H1 (cell line): ENCODE data around the gene HGFAC. TPM values are rescaled to one million over a fixed set of nuclear protein-coding genes. Genes with fewer than 3 reads are reported as not detected.

ENCODE experiments used
- CTCF ChIA-PET: fragments of 300-600 bp; sonication (Branson Sonifier 250); formaldehyde crosslinking; loops from one replicate; lab custom pipeline; 2021; ENCODE audit not compliant: partially characterized antibody; lab: Charles Lee
- POLR2A ChIA-PET: fragments of 300-600 bp; sonication (Branson Sonifier 250); formaldehyde crosslinking; loops from one replicate; lab custom pipeline; 2021; ENCODE audit warnings: inconsistent platforms; ENCODE audit not compliant: partially characterized antibody; lab: Charles Lee
- DNase-seq, 2 experiments: peaks; one replicate each; pipeline versions ENCODE4 v3.0.0 to v3.0.0-alpha.2; 2010 to 2022; ENCODE audit warnings: low spot score in 2 of 2, low read depth in 1 of 2, mixed read lengths in 1 of 2
- FAIRE-seq: peaks from 2 replicates; lab custom pipeline; 2011; peaks lifted over from hg19 to GRCh38; lab: Jason Lieb, UNC
- H2AFZ ChIP-seq: 2 replicates; pipeline ENCODE4 v1.8.1; 2012; ENCODE audit warnings: low read length, inconsistent platforms
- H2AK5ac ChIP-seq: 2 replicates; pipeline ENCODE4 v1.6.1; 2013; ENCODE audit warnings: low read depth, low read length
- H2BK120ac ChIP-seq: replicated peaks from 2 replicates; pipeline ENCODE3; 2013; ENCODE audit warnings: low read depth, low read length, inconsistent platforms
- H2BK12ac ChIP-seq: 2 replicates; pipeline ENCODE4 v1.6.1; 2013; ENCODE audit warnings: low read depth, low read length
- H2BK15ac ChIP-seq: 2 replicates; pipeline ENCODE4 v1.6.1; 2013; ENCODE audit warnings: low read length
- H2BK20ac ChIP-seq: 2 replicates; pipeline ENCODE4 v1.6.1; 2013; ENCODE audit warnings: low read length
- H2BK5ac ChIP-seq: 2 replicates; pipeline ENCODE4 v1.6.1; 2013; ENCODE audit warnings: low read depth, low read length
- H3K14ac ChIP-seq: 2 replicates; pipeline ENCODE4 v1.6.1; 2013; ENCODE audit warnings: inconsistent platforms; ENCODE audit not compliant: insufficient read length
- H3K18ac ChIP-seq: 2 replicates; pipeline ENCODE4 v1.6.1; 2013; ENCODE audit warnings: low read length; ENCODE audit errors: extremely low read depth
- H3K23ac ChIP-seq: 2 replicates; pipeline ENCODE4 v1.6.1; 2013; ENCODE audit warnings: inconsistent platforms; ENCODE audit not compliant: insufficient read length
- H3K23me2 ChIP-seq: 2 replicates; pipeline ENCODE4 v1.6.1; 2013; ENCODE audit warnings: low read depth, low read length
- H3K27ac ChIP-seq: 2 replicates; pipeline ENCODE4 v1.6.1; 2011; ENCODE audit warnings: low read depth, low read length, inconsistent platforms
- H3K27me3 ChIP-seq, 4 experiments: replicated peaks in 1 of 4; 1 replicate in 1 of 4; 2 replicates in 3 of 4; pipeline versions ENCODE4 v1.6.1 to v1.8.1; 2011 to 2013; ENCODE audit warnings: low read length in 3 of 4, mild to moderate bottlenecking in 3 of 4, inconsistent platforms in 2 of 4, mixed read lengths in 2 of 4, moderate library complexity in 1 of 4; ENCODE audit not compliant: control insufficient read depth in 3 of 4, insufficient read depth in 3 of 4; ENCODE audit errors: extremely low read depth in 1 of 4
- H3K36me3 ChIP-seq, 4 experiments: 2 replicates each; pipeline versions ENCODE4 v1.6.1 to v1.8.1; 2011 to 2013; ENCODE audit warnings: mild to moderate bottlenecking in 4 of 4, low read length in 3 of 4, moderate library complexity in 2 of 4, control low read depth in 1 of 4, inconsistent platforms in 1 of 4; ENCODE audit not compliant: insufficient read depth in 4 of 4, control insufficient read depth in 2 of 4
- H3K4ac ChIP-seq: replicated peaks from 2 replicates; pipeline ENCODE3; 2013; ENCODE audit warnings: low read length, low read depth, mixed read lengths, inconsistent platforms; ENCODE audit not compliant: insufficient read length
- H3K4me1 ChIP-seq, 4 experiments: replicated peaks in 1 of 4; 1 replicate in 1 of 4; 2 replicates in 3 of 4; pipeline versions ENCODE4 v1.6.1 to v1.8.1; 2011 to 2013; ENCODE audit warnings: low read length in 3 of 4, inconsistent platforms in 2 of 4, mixed read lengths in 1 of 4; ENCODE audit not compliant: insufficient read depth in 4 of 4, control insufficient read depth in 3 of 4
- H3K4me2 ChIP-seq, 2 experiments: 2 replicates each; pipeline versions ENCODE4 v1.6.1 to v1.8.1; 2011 to 2013; ENCODE audit warnings: low read depth in 2 of 2, low read length in 2 of 2, control low read depth in 1 of 2, inconsistent platforms in 1 of 2, mild to moderate bottlenecking in 1 of 2; ENCODE audit not compliant: insufficient read depth in 1 of 2
- H3K4me3 ChIP-seq, 4 experiments: fragments of 200-600, 300-600 bp in 1 of 4; sonication (generic), shearing (Covaris generic), sonication (Bioruptor Twin) in 1 of 4; 2 replicates each; pipeline versions ENCODE4 v1.5.1 to v1.8.1; 2011 to 2016; ENCODE audit warnings: low read length in 4 of 4, low read depth in 3 of 4, control low read depth in 2 of 4, inconsistent platforms in 2 of 4, mild to moderate bottlenecking in 2 of 4, mixed read lengths in 1 of 4, moderate library complexity in 1 of 4; ENCODE audit not compliant: insufficient read depth in 2 of 4; ENCODE audit errors: extremely low read depth in 1 of 4
- H3K56ac ChIP-seq: replicated peaks from 2 replicates; pipeline ENCODE3; 2013; ENCODE audit warnings: low read depth, mild to moderate bottlenecking, mixed read lengths, low read length, inconsistent platforms; ENCODE audit not compliant: insufficient read length
- H3K79me1 ChIP-seq: 2 replicates; pipeline ENCODE4 v1.6.1; 2013; ENCODE audit warnings: low read depth, low read length, control low read depth
- H3K79me2 ChIP-seq, 2 experiments: 2 replicates each; pipeline versions ENCODE4 v1.6.1 to v1.8.1; 2012 to 2013; ENCODE audit warnings: low read length in 2 of 2, mild to moderate bottlenecking in 2 of 2, inconsistent platforms in 1 of 2; ENCODE audit not compliant: insufficient read depth in 2 of 2, control insufficient read depth in 1 of 2
- H3K9ac ChIP-seq, 4 experiments: replicated peaks in 1 of 4; 1 replicate in 1 of 4; 2 replicates in 3 of 4; pipeline versions ENCODE4 v1.6.1 to v1.8.1; 2011 to 2013; ENCODE audit warnings: low read depth in 3 of 4, low read length in 3 of 4, control low read depth in 2 of 4, mild to moderate bottlenecking in 2 of 4, moderate library complexity in 2 of 4, inconsistent platforms in 1 of 4; ENCODE audit errors: extremely low read depth in 1 of 4
- H3K9me3 ChIP-seq, 2 experiments: 2 replicates each; pipeline versions ENCODE4 v1.6.1 to v1.8.1; 2012 to 2013; ENCODE audit warnings: mild to moderate bottlenecking in 2 of 2, moderate library complexity in 2 of 2, control low read depth in 1 of 2, inconsistent platforms in 1 of 2, low read depth in 1 of 2, low read length in 1 of 2, mixed read lengths in 1 of 2; ENCODE audit not compliant: insufficient read depth in 2 of 2
- H4K20me1 ChIP-seq, 2 experiments: replicated peaks in 1 of 2; 2 replicates each; pipeline versions ENCODE3 to v1.8.1; 2011 to 2013; ENCODE audit warnings: inconsistent platforms in 2 of 2, low read length in 2 of 2, mild to moderate bottlenecking in 1 of 2; ENCODE audit not compliant: insufficient read depth in 2 of 2, control insufficient read depth in 1 of 2
- H4K5ac ChIP-seq: 2 replicates; pipeline ENCODE4 v1.6.1; 2013; ENCODE audit warnings: low read length, low read depth, mixed read lengths, inconsistent platforms; ENCODE audit not compliant: insufficient read length
- H4K8ac ChIP-seq: 2 replicates; pipeline ENCODE4 v1.8.0; 2013; ENCODE audit warnings: mild to moderate bottlenecking, moderate library complexity, low read length, inconsistent platforms; ENCODE audit not compliant: insufficient read depth; ENCODE audit errors: extremely low read depth
- H4K91ac ChIP-seq: replicated peaks from 2 replicates; pipeline ENCODE3; 2013; ENCODE audit warnings: low read length, mixed read lengths, inconsistent platforms; ENCODE audit not compliant: insufficient read length
- CHD1 ChIP-seq: IDR thresholded peaks from 2 replicates; pipeline ENCODE4 v1.6.1; 2012; ENCODE audit warnings: low read depth, low read length, improper control_type of control experiment
- CTCF ChIP-seq, 3 experiments: IDR thresholded peaks; 1 replicate in 2 of 3; 2 replicates in 1 of 3; pipeline versions ENCODE4 v1.5.1 to v1.6.1; 2011; ENCODE audit warnings: low read length in 3 of 3, mild to moderate bottlenecking in 3 of 3, inconsistent platforms in 2 of 3, low read depth in 1 of 3, moderate library complexity in 1 of 3; ENCODE audit not compliant: insufficient read depth in 1 of 3; ENCODE audit errors: control extremely low read depth in 1 of 3
- E2F6 ChIP-seq: IDR thresholded peaks from 2 replicates; pipeline ENCODE4 v1.6.1; 2012; ENCODE audit warnings: inconsistent platforms
- HDAC6 ChIP-seq: IDR thresholded peaks from one replicate; pipeline ENCODE4 v1.7.1; 2012; ENCODE audit warnings: low read depth, mild to moderate bottlenecking, inconsistent platforms, low read length, moderate library complexity
- JUND ChIP-seq: IDR thresholded peaks from 2 replicates; pipeline ENCODE4 v1.6.1; 2011; ENCODE audit warnings: mild to moderate bottlenecking, improper control_type of control experiment, low read length
- POLR2AphosphoS5 ChIP-seq: IDR thresholded peaks from 2 replicates; pipeline ENCODE4 v1.6.1; 2011; ENCODE audit warnings: low read depth, low read length
- RAD21 ChIP-seq, 2 experiments: IDR thresholded peaks in 1 of 2; conservative IDR thresholded peaks in 1 of 2; 2 replicates each; pipeline ENCODE4 v1.6.1; 2011; ENCODE audit warnings: low read depth in 2 of 2, low read length in 2 of 2, improper control_type of control experiment in 1 of 2, inconsistent platforms in 1 of 2, mild to moderate bottlenecking in 1 of 2, moderate library complexity in 1 of 2
- SIRT6 ChIP-seq: IDR thresholded peaks from one replicate; pipeline ENCODE4 v1.7.1; 2012; ENCODE audit warnings: low read length, inconsistent platforms
- TAF7 ChIP-seq: optimal IDR thresholded peaks from 2 replicates; pipeline ENCODE3; 2011; ENCODE audit warnings: low read depth, mild to moderate bottlenecking, inconsistent platforms, low read length, moderate library complexity, borderline replicate concordance
- TBP ChIP-seq: IDR thresholded peaks from 2 replicates; pipeline ENCODE4 v1.6.1; 2011; ENCODE audit warnings: low read depth, low read length, improper control_type of control experiment
- YY1 ChIP-seq: IDR thresholded peaks from 2 replicates; pipeline ENCODE4 v1.6.1; 2011; ENCODE audit warnings: low read depth, mild to moderate bottlenecking, low read length
- WGBS, 2 experiments: shearing (Covaris generic) in 1 of 2; methylation state at CpG; one replicate each; pipeline versions ENCODE4 v1.1.6 to v1.1.7; 2013 to 2015; ENCODE audit warnings: low lambda C conversion rate in 2 of 2, mixed read lengths in 2 of 2, inconsistent platforms in 1 of 2, low coverage in 1 of 2, missing lambda C conversion rate in 1 of 2; ENCODE audit not compliant: insufficient replicate concordance in 2 of 2, insufficient coverage in 1 of 2, insufficient read length in 1 of 2; ENCODE audit errors: extremely low coverage in 1 of 2, missing lambda C conversion rate in 1 of 2; 5-methylcytosine and 5-hydroxymethylcytosine counted together
- polyA plus RNA-seq, 7 experiments: library from polyadenylated mRNA; depleted of rRNA in 3 of 7; stranded (reverse) in 5 of 7; unstranded in 2 of 7; fragments of >200 nt in 5 of 7; fragments of 200-250 nt in 2 of 7; gene quantifications; 1 replicate in 5 of 7; 2 replicates in 1 of 7; 4 replicates in 1 of 7; pipeline versions ENCODE4 v1.2.1 to v1.2.3, GENCODE V29; 2011 to 2013; ENCODE audit warnings: missing spikeins in 2 of 7, mixed read lengths in 2 of 7
- total RNA-seq: library from RNA; stranded (reverse); fragmentation: NEBNext Ultra II Directional; extraction: Animal tissue kit (Norgen Biotek cat#: 25700); gene quantifications from 2 replicates; pipeline ENCODE4 v1.2.1, GENCODE V29; 2021

HGFAC gene
- total and polyA plus RNA-seq, 2 of the 8 experiments (the other 6 are each of a cell fraction or from before 2014, with no cell fraction given) = 0.14 to 0.15 TPM

DNA sequence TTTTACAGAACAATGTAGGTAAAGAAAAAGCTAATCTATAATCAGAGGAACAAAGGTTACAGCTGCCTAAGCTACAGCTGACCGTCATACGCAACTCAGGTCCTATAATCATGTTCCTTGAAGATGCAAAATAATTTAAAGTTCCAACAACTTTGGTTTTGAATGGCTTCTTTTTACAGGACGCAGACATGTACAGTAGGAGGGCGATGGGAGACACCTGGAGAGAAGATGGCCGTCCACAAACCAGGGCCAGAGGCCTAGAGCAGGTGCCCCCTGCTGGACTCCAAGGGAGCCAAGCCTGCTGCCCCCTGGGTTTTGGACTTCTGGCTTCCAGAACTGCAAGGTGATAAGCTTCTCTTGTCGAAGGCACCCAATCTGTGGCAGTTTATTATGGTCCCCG, 10.6 kb downstream of the HGFAC start:
- Histone ChIP-seq H3K4me3 (no peak overlapping the region), H2BK120ac (no peak overlapping the region), H4K91ac (no peak overlapping the region), H3K23me2 (no peaks in the 10 kb centered on the region), H4K5ac (no peak overlapping the region), H3K4me2 (no peak overlapping the region), H3K23ac (no peak overlapping the region), H3K9ac (no peak overlapping the region), H2AFZ (no peak overlapping the region), H3K79me1 (no peaks in the 10 kb centered on the region), H2BK20ac (no peak overlapping the region), H3K14ac (no peak overlapping the region), H4K8ac (no peak overlapping the region), H4K20me1 (no peaks in the 10 kb centered on the region), H3K27ac (no peak overlapping the region), H3K4ac (no peak overlapping the region), H2BK12ac (no peak overlapping the region), H2AK5ac (no peak overlapping the region), H3K36me3 (no peaks in the 10 kb centered on the region), H3K4me1 (no peaks in the 10 kb centered on the region; a peak in 1 of 7 replicates), H2BK5ac (no peak overlapping the region), H3K9me3 (no peaks in the 10 kb centered on the region), H3K18ac (no peak overlapping the region), H3K79me2 (no peaks in the 10 kb centered on the region), H3K56ac (no peak overlapping the region), H3K27me3 (peaks cover 0 to 3% (median 0%) of the 10 kb centered on the region in 4 experiments; a peak in 5 of 7 replicates), H2BK15ac (no peak overlapping the region)
- WGBS, 2 experiments = 86% methylated on average over 7 of the region's 7 CpGs; no CpG with 5 or more reads in 1 of the 2 experiments
- ChIA-PET POLR2A (interaction anchor here (0.6 to 1.3 kb wide), 2 partner anchors 10 to 39 kb away, joined by 3 read pairs; no protein-coding TSS in a partner anchor), CTCF (interaction anchor here (0.7 to 2.9 kb wide), 19 partner anchors 8 to 134 kb away, joined by 3 to 13 read pairs (median 3); partner anchors contain the start of genes DOK7 and HGFAC)
- DNase-seq (no peak), FAIRE-seq (no peak)
- TF ChIP-seq CHD1 = no peak
- TF ChIP-seq HDAC6 = no peak
- TF ChIP-seq POLR2AphosphoS5 = no peak
- peak; percentile 35 to 49; a peak in 3 of 4 replicates for TF ChIP-seq RAD21 (IDR thresholded peaks at IDR 0.05 in 1 of 2, conservative IDR thresholded peaks at IDR 0.05 in 1 of 2; ENCODE audit: low read depth in 2 of 2, low read length in 2 of 2)
- no peak for TF ChIP-seq TBP
- TF ChIP-seq TAF7 = no peak
- peak in 2 of 3 experiments; percentile 74 to 88; a peak in 3 of 4 replicates for TF ChIP-seq CTCF (IDR thresholded peaks at IDR 0.05; ENCODE audit: control extremely low read depth in 1 of 3, insufficient read depth in 1 of 3, low read depth in 1 of 3, low read length in 3 of 3)
- peak; percentile 87 for TF ChIP-seq YY1
- no peak for TF ChIP-seq SIRT6
- no peak for TF ChIP-seq E2F6
- no peak for TF ChIP-seq JUND
